ENCODE results near the gene ALDH1B1. TPM values are rescaled to one million over a fixed set of nuclear protein-coding genes. Genes with fewer than 3 reads are reported as not detected.

The ALDH1B1 gene
- total RNA-seq, 1 experiment from 2014 or later, result 13.3 TPM

GRCh38 chr9:38350529-38350928, 42.0 kb upstream of the ALDH1B1 start:
- H3K4me1 Mint-ChIP-seq (ENCODE audit: low read depth, unreplicated experiment), result no peaks in the 10 kb centered on the region
- H3K9me3 Mint-ChIP-seq (ENCODE audit: low read depth, unreplicated experiment), result no peaks in the 10 kb centered on the region
- H3K36me3 Mint-ChIP-seq (ENCODE audit: insufficient read depth, unreplicated experiment), result no peaks in the 10 kb centered on the region
- intact Hi-C loops (cut with micrococcal nuclease; ENCODE audit: unreplicated experiment), result no loop called here
- no peak overlapping the region for H3K27ac Mint-ChIP-seq (ENCODE audit: unreplicated experiment)
- TF ChIP-seq CTCF (IDR thresholded peaks at IDR 0.05; ENCODE audit: unreplicated experiment), result no peak
- no peak overlapping the region for H3K4me3 Mint-ChIP-seq (ENCODE audit: low read depth, unreplicated experiment)
- peaks cover 33% of the 10 kb centered on the region for H3K27me3 Mint-ChIP-seq (ENCODE audit: unreplicated experiment)
- CTCF ChIA-PET, result no interaction called here
- no peak for DNase-seq
- BruUV-seq (replicated peaks), result no TSS peak

- intact Hi-C loops (cut with micrococcal nuclease; ENCODE audit: unreplicated experiment), result no loop called here
- Mint-ChIP-seq H3K4me1 (ENCODE audit: low read depth, unreplicated experiment) (no peaks in the 10 kb centered on the region), H3K27me3 (ENCODE audit: unreplicated experiment) (peaks cover 11% of the 10 kb centered on the region), H3K27ac (ENCODE audit: unreplicated experiment) (no peak overlapping the region), H3K9me3 (ENCODE audit: low read depth, unreplicated experiment) (no peaks in the 10 kb centered on the region), H3K4me3 (ENCODE audit: low read depth, unreplicated experiment) (no peak overlapping the region), H3K36me3 (ENCODE audit: insufficient read depth, unreplicated experiment) (no peaks in the 10 kb centered on the region)
- no peak for DNase-seq
- no peak for TF ChIP-seq CTCF (IDR thresholded peaks at IDR 0.05; ENCODE audit: unreplicated experiment)
- no TSS peak for BruUV-seq (replicated peaks)
- CTCF ChIA-PET, result no interaction called here
Measured at GRCh38 chr9:38352530-38353328, 39.8 kb upstream of the ALDH1B1 start.

GRCh38 chr9:38355115-38355514, 37.4 kb upstream of the ALDH1B1 start:
- no peaks in the 10 kb centered on the region for H3K4me1 Mint-ChIP-seq (ENCODE audit: low read depth, unreplicated experiment)
- no peaks in the 10 kb centered on the region for H3K36me3 Mint-ChIP-seq (ENCODE audit: insufficient read depth, unreplicated experiment)
- no peak for TF ChIP-seq CTCF (IDR thresholded peaks at IDR 0.05; ENCODE audit: unreplicated experiment)
- H3K9me3 Mint-ChIP-seq (ENCODE audit: low read depth, unreplicated experiment), result no peaks in the 10 kb centered on the region
- H3K27me3 Mint-ChIP-seq (ENCODE audit: unreplicated experiment), result no peaks in the 10 kb centered on the region
- CTCF ChIA-PET, result no interaction called here
- no peak overlapping the region for H3K27ac Mint-ChIP-seq (ENCODE audit: unreplicated experiment)
- no TSS peak for BruUV-seq (replicated peaks)
- intact Hi-C loops (cut with micrococcal nuclease; ENCODE audit: unreplicated experiment), result no loop called here
- DNase-seq, result no peak
- H3K4me3 Mint-ChIP-seq (ENCODE audit: low read depth, unreplicated experiment), result no peak overlapping the region

- Mint-ChIP-seq H3K27ac (ENCODE audit: unreplicated experiment) (no peak overlapping the region), H3K4me3 (ENCODE audit: low read depth, unreplicated experiment) (no peak overlapping the region), H3K9me3 (ENCODE audit: low read depth, unreplicated experiment) (no peaks in the 10 kb centered on the region), H3K4me1 (ENCODE audit: low read depth, unreplicated experiment) (no peaks in the 10 kb centered on the region), H3K36me3 (ENCODE audit: insufficient read depth, unreplicated experiment) (no peaks in the 10 kb centered on the region), H3K27me3 (ENCODE audit: unreplicated experiment) (no peaks in the 10 kb centered on the region)
- intact Hi-C loops (cut with micrococcal nuclease; ENCODE audit: unreplicated experiment), result no loop called here
- no peak for TF ChIP-seq CTCF (IDR thresholded peaks at IDR 0.05; ENCODE audit: unreplicated experiment)
- BruUV-seq (replicated peaks), result no TSS peak
- CTCF ChIA-PET, result no interaction called here
- no peak for DNase-seq
Measured at GRCh38 chr9:38355517-38356120, 36.9 kb upstream of the ALDH1B1 start.

All from Calu3 (cell line).